HepG2 (cell line): ENCODE results near the gene PLD1. TPM values are rescaled to one million over a fixed set of nuclear protein-coding genes. Genes with fewer than 3 reads are reported as not detected.
A peak's percentile ranks its signal among the peaks of the same experiment; 100 is the strongest.

Source experiments
- ARID5B ChIP-seq: IDR thresholded peaks from 2 replicates; pipeline ENCODE4 v1.4.0; 2020; ENCODE audit warnings: mild to moderate bottlenecking, missing genetic modification reagents
- EED ChIP-seq: sonication (generic); formaldehyde crosslinking; IDR thresholded peaks from 2 replicates; pipeline ENCODE4 v1.5.0; 2020; ENCODE audit warnings: mild to moderate bottlenecking, missing genetic modification reagents
- FLYWCH1 ChIP-seq: sonication (generic); formaldehyde crosslinking; IDR thresholded peaks from 2 replicates; pipeline ENCODE4 v1.8.1; 2023; ENCODE audit warnings: mild to moderate bottlenecking, missing genetic modification reagents
- HMG20A ChIP-seq: IDR thresholded peaks from 2 replicates; pipeline ENCODE4 v1.6.1; 2016; ENCODE audit warnings: borderline replicate concordance
- KAT7 ChIP-seq: IDR thresholded peaks from 2 replicates; pipeline ENCODE4 v1.6.1; 2018; ENCODE audit warnings: borderline replicate concordance, missing compliant biosample characterization
- KLF16 ChIP-seq, 2 experiments: sonication (generic) in 1 of 2; formaldehyde crosslinking in 1 of 2; IDR thresholded peaks; 2 replicates each; pipeline versions ENCODE4 v1.6.1 to v1.8.0; 2016 to 2023; ENCODE audit warnings: missing genetic modification reagents in 2 of 2, missing compliant biosample characterization in 1 of 2
- NRL ChIP-seq: sonication (generic); formaldehyde crosslinking; IDR thresholded peaks from 2 replicates; pipeline ENCODE4 v1.5.0; 2020; ENCODE audit warnings: missing genetic modification reagents, mild to moderate bottlenecking, moderate library complexity, borderline replicate concordance
- PAXIP1 ChIP-seq: sonication (generic); formaldehyde crosslinking; conservative IDR thresholded peaks from 2 replicates; pipeline ENCODE4 v1.4.0; 2020; ENCODE audit warnings: mild to moderate bottlenecking, missing genetic modification reagents, moderate library complexity
- SKI ChIP-seq: fragments of 450-650 bp; IDR thresholded peaks from one replicate; pipeline ENCODE4 v1.6.1; 2018; ENCODE audit warnings: mild to moderate bottlenecking; ENCODE audit not compliant: partially characterized antibody
- SMYD3 ChIP-seq: sonication (generic); formaldehyde crosslinking; IDR thresholded peaks from 2 replicates; pipeline ENCODE4 v1.8.1; 2023; ENCODE audit warnings: mild to moderate bottlenecking, missing genetic modification reagents
- ZBTB33 ChIP-seq: sonication (generic); formaldehyde crosslinking; IDR thresholded peaks from 2 replicates; pipeline ENCODE4 v1.4.0; 2020; ENCODE audit warnings: missing genetic modification reagents
- ZBTB43 ChIP-seq: sonication (generic); formaldehyde crosslinking; conservative IDR thresholded peaks from 2 replicates; pipeline ENCODE4 v1.4.0; 2020; ENCODE audit warnings: missing genetic modification reagents
- ZFP62 ChIP-seq: sonication (generic); formaldehyde crosslinking; IDR thresholded peaks from 2 replicates; pipeline ENCODE4 v1.4.0; 2020; ENCODE audit warnings: missing genetic modification reagents
- ZNF207 ChIP-seq: fragments of 450-650 bp; IDR thresholded peaks from 2 replicates; pipeline ENCODE4 v1.6.1; 2016; ENCODE audit warnings: antibody characterized with exemption, borderline replicate concordance
- polyA plus RNA-seq, 8 experiments: library from polyadenylated mRNA; depleted of rRNA in 3 of 8; stranded (reverse) in 7 of 8; unstranded in 1 of 8; fragments of >200 nt; fragmentation: Illumina TruSeq in 4 of 8; extraction: Trizol in 4 of 8; gene quantifications; 2 replicates each; pipeline versions ENCODE4 v1.2.1 to v1.2.3, GENCODE V29; 2011 to 2016; ENCODE audit warnings: low read depth in 4 of 8, missing spikeins in 1 of 8, mixed read lengths in 1 of 8; ENCODE audit not compliant: insufficient read depth in 1 of 8
- total RNA-seq, 5 experiments: library from RNA; depleted of rRNA; stranded (reverse); fragments of >200 nt; fragmentation: Illumina TruSeq; extraction: Trizol; gene quantifications; 2 replicates each; pipeline ENCODE4 v1.2.3, GENCODE V29; 2016; ENCODE audit warnings: low read depth in 1 of 5
- TF ChIP-seq, protein P1 (sequence below): IDR thresholded peaks from 2 replicates; pipeline ENCODE4 v1.6.1; 2012; ENCODE audit warnings: inconsistent platforms
- TF ChIP-seq, protein P2 (sequence below): sonication (generic); formaldehyde crosslinking; IDR thresholded peaks from 2 replicates; pipeline ENCODE4 v1.9.0; 2022; ENCODE audit warnings: missing genetic modification reagents, mild to moderate bottlenecking, borderline replicate concordance

The PLD1 gene
- total and polyA plus RNA-seq, 2 of the 13 experiments (the other 11 are each of a cell fraction or from before 2014, with no cell fraction given) = 27.1 to 59.4 TPM

DNA sequence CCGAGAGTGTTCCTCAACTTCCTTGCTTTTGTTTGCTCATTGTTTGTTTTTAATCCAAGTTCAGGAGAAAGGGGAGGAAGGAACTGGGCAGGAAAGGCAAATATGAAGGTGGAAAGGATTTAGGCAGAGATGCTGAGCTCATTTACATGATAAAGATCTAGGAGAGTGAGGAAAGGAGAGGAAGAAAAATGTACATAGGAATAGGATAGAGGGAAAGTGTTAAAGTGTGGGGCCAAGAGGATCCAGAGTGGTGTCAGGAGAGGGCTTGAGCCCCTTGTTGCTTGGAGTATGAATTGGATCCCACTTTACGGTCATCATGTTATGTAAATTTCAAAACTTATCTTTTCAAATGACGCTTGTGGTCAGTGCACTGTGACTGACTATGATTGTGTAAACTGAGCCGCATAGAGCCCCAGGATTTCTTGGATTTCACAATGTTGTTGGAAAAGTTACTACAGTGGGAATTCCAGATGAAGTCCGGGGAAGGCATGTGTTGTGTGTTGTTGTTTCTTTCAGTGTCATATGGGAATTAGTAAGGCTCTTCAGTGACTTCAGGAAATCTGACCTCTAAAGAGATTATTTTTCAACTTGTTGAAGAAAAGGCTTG, 15.0 kb upstream of the PLD1 start (continued):
- TF ChIP-seq ARID5B (CRISPR knock-in tag) = peak; percentile 76
- TF ChIP-seq NRL (CRISPR knock-in tag) = no peak
- TF ChIP-seq HMG20A (CRISPR knock-in tag) = peak; percentile 76; the same call in 1 of the 2 replicates
- TF ChIP-seq KAT7 = no peak
- TF ChIP-seq, protein P1, sequence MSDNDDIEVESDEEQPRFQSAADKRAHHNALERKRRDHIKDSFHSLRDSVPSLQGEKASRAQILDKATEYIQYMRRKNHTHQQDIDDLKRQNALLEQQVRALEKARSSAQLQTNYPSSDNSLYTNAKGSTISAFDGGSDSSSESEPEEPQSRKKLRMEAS = peak; percentile 21; the same call in 1 of the 2 replicates
- no peak for TF ChIP-seq ZBTB43
- TF ChIP-seq FLYWCH1 (CRISPR knock-in tag) = no peak
- TF ChIP-seq SKI = no peak
- no peak for TF ChIP-seq SMYD3 (CRISPR knock-in tag)
- no peak for TF ChIP-seq ZNF207
- peak; percentile 57; the same call in 1 of the 2 replicates for TF ChIP-seq PAXIP1 (CRISPR knock-in tag)
- TF ChIP-seq, protein P2, sequence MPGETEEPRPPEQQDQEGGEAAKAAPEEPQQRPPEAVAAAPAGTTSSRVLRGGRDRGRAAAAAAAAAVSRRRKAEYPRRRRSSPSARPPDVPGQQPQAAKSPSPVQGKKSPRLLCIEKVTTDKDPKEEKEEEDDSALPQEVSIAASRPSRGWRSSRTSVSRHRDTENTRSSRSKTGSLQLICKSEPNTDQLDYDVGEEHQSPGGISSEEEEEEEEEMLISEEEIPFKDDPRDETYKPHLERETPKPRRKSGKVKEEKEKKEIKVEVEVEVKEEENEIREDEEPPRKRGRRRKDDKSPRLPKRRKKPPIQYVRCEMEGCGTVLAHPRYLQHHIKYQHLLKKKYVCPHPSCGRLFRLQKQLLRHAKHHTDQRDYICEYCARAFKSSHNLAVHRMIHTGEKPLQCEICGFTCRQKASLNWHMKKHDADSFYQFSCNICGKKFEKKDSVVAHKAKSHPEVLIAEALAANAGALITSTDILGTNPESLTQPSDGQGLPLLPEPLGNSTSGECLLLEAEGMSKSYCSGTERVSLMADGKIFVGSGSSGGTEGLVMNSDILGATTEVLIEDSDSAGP = no peak
- TF ChIP-seq EED (CRISPR knock-in tag) = no peak
- TF ChIP-seq ZBTB33 (CRISPR knock-in tag) = no peak
- TF ChIP-seq KLF16 (CRISPR knock-in tag; IDR thresholded peaks at IDR 0.05) = 0 out of 4 replicates have a peak, but pooled peaks of 1 of the 2 experiments have one; percentile 11
- TF ChIP-seq ZFP62 (CRISPR knock-in tag) = no peak
